HL-60/S4 treated with phorbol 12-myristate 13-acetate at 8.2 ng/mL for 4 days and 3 days (cell line): ENCODE measurements around the gene IGSF21.

Source experiments
- in situ Hi-C: fragments of 300-500 bp; cut with MboI; formaldehyde crosslinking; loops from 2 replicates; pipeline ENCODE4 v1.15.0; 2022; ENCODE audit warnings: low sequenced_read_pairs

IGSF21 gene

GRCh38 chr1:18390953-18391352 is 283.4 kb downstream of the IGSF21 start:
- in situ Hi-C loops = no loop called here

GRCh38 chr1:18394563-18395156 is 287.1 kb downstream of the IGSF21 start:
- in situ Hi-C loops = no loop called here

GRCh38 chr1:18396247-18396980 is 288.8 kb downstream of the IGSF21 start:
- in situ Hi-C loops = no loop called here

GRCh38 chr1:18397641-18398040 is 290.0 kb downstream of the IGSF21 start:
- in situ Hi-C loops = no loop called here

- in situ Hi-C loops = no loop called here
Observed at GRCh38 chr1:18398791-18399530, 291.4 kb downstream of the IGSF21 start.

GRCh38 chr1:18400347-18401102 is 292.9 kb downstream of the IGSF21 start:
- in situ Hi-C loops = no loop called here

GRCh38 chr1:18401921-18402320 is 294.3 kb downstream of the IGSF21 start:
- in situ Hi-C loops = no loop called here

GRCh38 chr1:18404460-18404859 is 296.9 kb downstream of the IGSF21 start:
- in situ Hi-C loops = no loop called here

GRCh38 chr1:18407166-18408045 is 299.8 kb downstream of the IGSF21 start:
- in situ Hi-C loops = no loop called here

- in situ Hi-C loops = no loop called here
Observed at GRCh38 chr1:18408656-18409370, 301.2 kb downstream of the IGSF21 start.

GRCh38 chr1:18409609-18410237 is 302.1 kb downstream of the IGSF21 start:
- in situ Hi-C loops = no loop called here

- in situ Hi-C loops = no loop called here
Observed at GRCh38 chr1:18410407-18410806, 302.8 kb downstream of the IGSF21 start.

GRCh38 chr1:18411321-18411720 is 303.7 kb downstream of the IGSF21 start:
- in situ Hi-C loops = no loop called here

- in situ Hi-C loops = no loop called here
Observed at GRCh38 chr1:18411820-18412641, 304.4 kb downstream of the IGSF21 start.

- in situ Hi-C loops = no loop called here
Observed at GRCh38 chr1:18412882-18413353, 305.3 kb downstream of the IGSF21 start.

GRCh38 chr1:18413541-18414305 is 306.1 kb downstream of the IGSF21 start:
- in situ Hi-C loops = no loop called here

- in situ Hi-C loops = no loop called here
Observed at GRCh38 chr1:18414321-18414720, 306.7 kb downstream of the IGSF21 start.
